ENCODE data around the gene SLC22A4. TPM values are rescaled to one million over a fixed set of nuclear protein-coding genes. Genes with fewer than 3 reads are reported as not detected.

Gene SLC22A4
- total RNA-seq, 1 donor from 2014 or later = 0.25 TPM

DNA sequence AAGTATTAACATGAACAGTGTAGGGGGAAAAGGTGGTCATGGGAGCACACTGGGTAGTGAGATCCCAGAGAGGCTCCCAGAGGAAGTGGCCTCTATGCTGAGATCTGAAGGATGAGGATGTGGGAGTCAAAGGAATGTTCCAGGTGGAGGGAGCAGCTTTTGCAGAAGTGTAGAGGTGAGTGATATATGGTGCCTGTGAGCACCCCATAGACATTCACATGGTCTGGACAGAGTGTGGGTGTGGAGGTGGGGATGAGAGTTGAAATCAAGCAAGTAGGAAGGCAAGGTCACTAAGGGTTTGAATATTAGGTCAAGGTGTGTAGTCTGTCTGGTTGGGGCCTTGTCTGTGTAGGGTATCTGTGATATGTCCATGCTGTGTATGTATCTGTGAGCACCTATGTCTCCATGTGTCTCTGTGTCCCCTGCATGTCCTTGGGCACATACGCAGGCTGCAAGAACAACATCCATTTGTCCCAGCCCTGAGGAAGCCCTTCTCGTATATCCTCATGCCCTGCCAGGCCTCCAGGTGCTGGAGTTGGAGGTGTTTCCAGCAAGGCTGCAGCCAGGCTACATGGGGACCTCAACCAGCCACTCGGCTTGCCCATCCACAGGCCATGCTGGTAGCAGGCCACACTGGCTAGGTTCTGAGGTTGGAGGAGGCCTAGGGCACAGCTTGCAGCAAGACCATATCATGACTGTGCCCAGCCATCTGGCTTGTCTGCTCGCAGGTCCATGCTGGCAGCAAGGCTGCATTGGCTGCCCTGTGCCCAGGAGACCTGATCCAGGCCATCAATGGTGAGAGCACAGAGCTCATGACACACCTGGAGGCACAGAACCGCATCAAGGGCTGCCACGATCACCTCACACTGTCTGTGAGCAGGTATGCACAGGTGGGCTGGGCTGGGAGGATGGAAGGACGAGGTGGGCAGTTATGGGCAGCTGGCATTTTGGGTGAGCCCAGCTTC, 32.0 kb upstream of the SLC22A4 start:
- intact Hi-C loops (cut with micrococcal nuclease) = loop anchor here (1.0 kb wide), 1 partner anchor 19 kb away; no protein-coding TSS in a partner anchor

DNA sequence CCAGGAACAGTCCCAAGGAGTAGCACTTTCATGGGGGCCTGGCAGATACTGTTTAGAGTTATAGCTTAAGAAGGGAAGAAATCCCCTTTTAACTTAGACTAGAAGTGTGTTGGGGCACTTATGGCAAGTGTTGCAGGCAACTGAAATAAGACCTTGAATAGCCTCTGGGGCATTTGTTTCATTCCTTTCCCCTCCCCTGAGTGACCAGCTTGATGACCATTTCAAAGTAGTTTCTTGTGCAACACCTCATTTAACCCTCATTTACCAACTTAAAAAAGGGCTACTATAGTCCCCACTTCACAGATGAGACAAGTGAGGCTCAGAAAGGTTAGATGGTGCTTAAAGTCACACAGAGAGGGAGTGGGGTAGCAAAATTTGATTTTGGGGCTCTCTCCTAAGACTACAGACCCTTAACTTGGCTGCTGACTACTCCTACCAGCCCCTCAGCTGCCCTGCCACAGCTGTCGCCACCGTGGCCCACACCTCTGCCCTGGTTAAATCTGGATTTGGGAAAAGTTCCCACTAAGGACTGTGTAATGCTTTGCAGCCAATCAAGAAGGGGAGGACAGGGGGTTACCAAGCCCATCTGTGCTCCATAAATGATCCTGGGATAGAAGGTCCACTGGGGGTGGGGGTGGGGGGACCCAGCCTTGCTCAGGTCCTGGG, 31.2 kb upstream of the SLC22A4 start:
- intact Hi-C loops (cut with micrococcal nuclease) = no loop called here

GRCh38 chr5:132263548-132264261, 30.5 kb upstream of the SLC22A4 start:
- intact Hi-C loops (cut with micrococcal nuclease) = no loop called here

DNA sequence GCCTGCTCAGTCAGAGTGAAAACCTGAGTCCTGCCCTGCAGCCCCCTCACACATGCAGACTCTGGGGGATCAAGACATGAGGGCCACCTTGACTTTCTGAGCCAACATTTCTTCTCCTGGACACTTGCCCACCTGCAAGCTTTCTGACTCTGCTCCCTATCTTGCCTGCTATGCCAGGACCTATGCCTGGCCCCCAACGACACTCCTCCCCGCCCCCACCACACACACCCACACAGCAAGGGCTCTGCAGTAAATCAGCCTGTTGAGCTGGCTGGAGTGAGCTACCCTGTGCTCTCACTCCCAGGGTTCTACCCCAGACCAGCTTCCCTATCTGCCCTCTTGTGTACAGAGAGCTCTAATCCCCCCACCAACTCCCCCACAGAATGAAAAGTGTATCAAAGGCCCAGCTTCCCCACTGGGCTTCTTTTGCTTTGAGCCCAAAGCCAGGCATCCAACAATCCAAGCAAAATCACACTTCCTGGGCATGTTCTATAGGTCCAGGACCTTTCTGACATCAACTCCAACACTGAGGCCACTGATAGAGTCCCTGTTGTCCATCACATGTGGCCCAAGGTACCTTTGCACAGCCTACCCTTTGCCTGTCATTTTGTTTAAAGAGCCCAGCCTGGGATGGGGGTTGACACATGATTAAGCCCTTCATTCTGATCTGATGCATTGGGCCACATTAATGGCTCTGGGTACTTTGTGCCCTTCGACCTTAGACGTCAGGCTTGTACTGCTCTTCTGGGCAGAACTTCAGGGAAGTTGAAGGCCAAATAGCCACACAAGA, 29.5 kb upstream of the SLC22A4 start:
- intact Hi-C loops (cut with micrococcal nuclease) = no loop called here

- intact Hi-C loops (cut with micrococcal nuclease) = no loop called here
Observed at GRCh38 chr5:132265336-132266030, 28.7 kb upstream of the SLC22A4 start.

DNA sequence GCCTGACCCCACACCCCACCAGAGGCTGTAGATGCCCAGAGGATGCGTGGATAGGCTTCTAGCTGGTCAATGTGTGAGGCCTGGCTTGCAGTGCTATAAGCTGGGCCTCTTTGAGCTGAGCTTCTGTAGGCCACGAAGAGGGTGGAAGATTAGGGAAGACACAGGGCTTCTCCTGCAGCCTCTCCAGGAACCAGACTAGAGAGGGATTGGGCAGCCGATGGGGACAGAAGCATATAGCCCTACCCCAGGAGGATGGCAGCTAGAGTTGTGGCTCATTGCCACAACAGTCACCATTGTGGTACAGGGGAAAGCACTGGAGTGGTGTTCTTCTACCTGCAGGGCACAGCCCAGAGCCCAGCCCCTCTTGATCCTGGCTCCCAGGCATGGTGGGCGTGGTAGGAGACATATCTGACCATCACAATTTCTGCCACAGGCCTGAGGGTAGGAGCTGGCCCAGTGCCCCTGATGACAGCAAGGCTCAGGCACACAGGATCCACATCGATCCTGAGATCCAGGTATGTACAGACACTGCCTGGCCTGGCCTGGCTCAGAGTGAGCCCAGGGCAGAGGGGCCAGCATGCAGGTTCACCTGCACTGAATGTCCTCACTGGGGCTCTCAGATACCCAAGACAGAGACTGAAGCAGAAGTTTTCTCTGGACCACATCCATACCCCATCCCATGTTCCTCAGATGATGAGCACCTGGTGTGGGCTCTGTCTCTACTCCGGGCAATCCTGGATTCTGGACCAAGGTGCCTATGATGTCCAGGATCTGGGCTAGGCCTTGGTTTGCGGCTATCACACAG, 28.0 kb upstream of the SLC22A4 start:
- intact Hi-C loops (cut with micrococcal nuclease) = no loop called here

GRCh38 chr5:132266836-132267160, 27.4 kb upstream of the SLC22A4 start:
- intact Hi-C loops (cut with micrococcal nuclease) = no loop called here

- intact Hi-C loops (cut with micrococcal nuclease) = no loop called here
Observed at GRCh38 chr5:132267166-132267739, 26.9 kb upstream of the SLC22A4 start.

DNA sequence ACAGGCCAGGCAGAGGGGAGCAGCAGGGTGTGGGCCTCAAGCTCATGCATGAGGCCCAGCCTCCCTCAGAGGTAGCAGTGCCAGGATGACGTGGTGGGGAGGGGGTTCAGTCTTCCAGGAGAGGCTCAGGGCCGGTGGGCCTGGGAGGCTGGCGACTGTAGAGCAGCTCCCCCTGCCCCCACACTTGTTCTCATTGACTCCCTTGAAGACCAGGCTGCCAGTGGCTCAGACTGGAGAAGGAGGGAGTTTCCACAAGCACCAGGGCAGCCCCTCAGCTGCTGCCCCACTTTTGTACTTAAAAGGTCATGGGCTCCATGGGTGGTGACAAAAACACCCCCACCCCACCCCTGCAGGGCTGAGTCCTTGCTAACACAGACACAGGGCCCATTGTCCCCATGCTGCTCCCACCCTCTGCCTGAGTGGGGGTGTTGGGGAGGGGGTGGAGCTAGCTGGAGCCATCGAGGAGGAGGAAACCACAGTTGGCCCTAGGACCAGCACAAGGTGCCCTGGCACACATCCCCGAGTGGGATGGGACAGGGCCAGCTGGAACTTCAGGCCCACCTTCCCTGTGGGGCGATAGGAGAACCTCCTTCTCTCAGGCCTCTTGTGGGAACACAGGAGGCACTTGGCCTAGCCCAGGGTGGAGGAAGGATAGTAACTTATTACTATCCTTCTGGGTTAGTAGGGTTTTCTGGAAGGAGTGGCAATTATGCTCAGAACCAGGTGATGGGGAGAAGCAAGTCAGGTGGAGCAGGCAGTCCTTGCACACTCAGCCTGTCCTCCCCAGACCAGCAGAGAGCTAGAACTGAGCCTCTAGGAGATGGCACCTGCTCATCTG, 26.0 kb upstream of the SLC22A4 start:
- intact Hi-C loops (cut with micrococcal nuclease) = no loop called here

- intact Hi-C loops (cut with micrococcal nuclease) = no loop called here
Observed at GRCh38 chr5:132268769-132269551, 25.2 kb upstream of the SLC22A4 start.

DNA sequence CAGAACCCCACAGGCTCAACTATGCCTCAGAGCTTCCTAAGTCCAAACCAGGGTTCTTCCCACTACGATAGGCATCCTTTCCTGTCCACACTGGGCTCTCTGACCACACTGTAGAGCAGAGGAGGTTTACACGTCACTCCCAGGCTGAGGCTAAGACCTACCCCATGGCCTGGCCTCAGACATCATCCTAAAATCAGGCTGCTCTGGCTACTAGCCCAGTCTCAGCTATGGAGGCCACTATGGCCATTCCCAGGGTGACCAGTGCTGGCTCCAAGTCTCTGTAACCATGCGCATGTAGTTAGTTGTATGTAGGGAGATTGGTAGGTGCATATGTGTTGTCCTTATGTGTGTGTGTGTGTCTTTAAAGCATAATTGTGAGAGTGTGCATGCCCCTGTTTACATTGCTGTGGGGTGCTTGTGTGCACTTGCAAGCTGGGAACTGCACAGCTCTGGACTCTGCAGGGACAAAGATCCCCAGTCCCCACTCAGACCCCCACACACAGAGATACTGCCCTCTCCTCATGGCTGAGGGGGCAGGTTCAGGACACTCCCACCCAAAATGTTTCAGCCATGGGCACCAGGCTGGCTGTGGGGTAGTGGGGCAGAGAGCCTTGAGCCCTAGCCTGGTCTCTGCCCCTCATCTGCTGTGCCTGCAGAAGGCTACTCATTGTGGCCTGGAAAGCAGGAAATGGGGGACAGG, 24.4 kb upstream of the SLC22A4 start:
- intact Hi-C loops (cut with micrococcal nuclease) = no loop called here

DNA sequence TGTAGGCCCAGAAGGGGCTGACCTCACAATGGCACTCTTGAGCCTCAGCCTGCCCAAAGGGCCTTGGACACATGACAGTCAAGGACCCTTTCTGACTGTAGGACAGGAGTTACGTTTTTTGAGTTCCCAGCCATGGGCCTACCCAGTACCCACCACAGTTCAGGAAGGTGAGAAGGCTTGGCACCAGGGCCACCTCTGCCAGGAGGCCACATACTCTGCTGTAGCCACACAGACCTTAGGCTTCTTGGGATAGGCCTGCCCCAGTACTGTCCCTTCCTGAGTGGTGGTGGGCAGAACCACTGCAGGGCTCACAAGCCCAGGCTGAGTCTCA, 23.9 kb upstream of the SLC22A4 start:
- intact Hi-C loops (cut with micrococcal nuclease) = no loop called here

DNA sequence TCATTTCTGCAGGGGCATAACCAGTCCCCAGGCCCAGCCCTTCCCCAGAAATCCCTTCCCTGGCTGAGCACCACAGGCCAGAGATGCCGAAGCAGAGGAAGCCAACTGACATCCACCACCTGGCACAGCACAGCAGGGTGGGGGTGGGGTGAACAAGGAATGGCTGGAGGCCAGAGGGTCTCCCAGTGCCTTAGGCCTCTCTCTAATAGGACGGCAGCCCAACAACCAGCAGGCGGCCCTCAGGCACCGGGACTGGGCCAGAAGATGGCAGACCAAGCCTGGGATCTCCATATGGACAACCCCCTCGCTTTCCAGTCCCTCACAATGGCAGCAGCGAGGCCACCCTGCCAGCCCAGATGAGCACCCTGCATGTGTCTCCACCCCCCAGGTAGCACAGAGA, 23.5 kb upstream of the SLC22A4 start:
- intact Hi-C loops (cut with micrococcal nuclease) = no loop called here

DNA sequence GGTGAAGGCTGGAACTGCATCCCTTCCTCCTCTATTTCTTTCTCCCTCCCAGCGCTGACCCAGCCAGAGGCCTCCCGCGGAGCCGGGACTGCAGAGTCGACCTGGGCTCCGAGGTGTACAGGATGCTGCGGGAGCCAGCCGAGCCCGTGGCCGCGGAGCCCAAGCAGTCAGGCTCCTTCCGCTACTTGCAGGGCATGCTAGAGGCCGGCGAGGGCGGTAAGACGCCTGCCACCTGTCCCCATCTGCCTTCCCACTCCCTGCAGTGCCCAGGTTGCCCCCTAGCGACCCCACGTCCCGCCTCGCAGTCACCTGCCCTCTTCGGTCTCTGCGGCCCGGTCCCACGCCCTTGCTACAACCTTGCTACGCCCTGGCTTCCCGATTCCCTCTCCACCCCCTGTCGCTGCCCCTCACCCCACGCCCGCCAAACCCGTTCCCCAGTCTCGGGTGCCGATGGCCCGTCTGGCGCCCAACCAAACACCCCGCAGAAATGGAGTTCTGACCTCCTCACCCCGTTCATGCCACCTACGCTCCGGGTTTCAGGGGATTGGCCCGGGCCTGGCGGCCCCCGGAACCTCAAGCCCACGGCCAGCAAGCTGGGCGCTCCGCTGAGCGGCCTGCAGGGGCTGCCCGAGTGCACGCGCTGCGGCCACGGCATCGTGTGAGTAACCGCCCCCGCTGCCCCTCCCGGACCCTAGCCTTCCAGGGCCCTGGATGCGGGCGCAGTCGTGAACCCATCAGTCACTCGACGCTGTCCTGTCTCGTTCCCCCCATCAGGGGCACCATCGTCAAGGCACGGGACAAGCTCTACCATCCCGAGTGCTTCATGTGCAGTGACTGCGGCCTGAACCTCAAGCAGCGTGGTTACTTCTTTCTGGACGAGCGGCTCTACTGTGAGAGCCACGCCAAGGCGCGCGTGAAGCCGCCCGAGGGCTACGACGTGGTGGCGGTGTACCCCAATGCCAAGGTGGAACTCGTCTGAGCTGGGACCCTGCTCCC, 22.6 kb upstream of the SLC22A4 start:
- intact Hi-C loops (cut with micrococcal nuclease) = loop anchor here (1.0 kb wide), 3 partner anchors 98 to 230 kb away; partner anchors contain the start of gene SLC22A5

DNA sequence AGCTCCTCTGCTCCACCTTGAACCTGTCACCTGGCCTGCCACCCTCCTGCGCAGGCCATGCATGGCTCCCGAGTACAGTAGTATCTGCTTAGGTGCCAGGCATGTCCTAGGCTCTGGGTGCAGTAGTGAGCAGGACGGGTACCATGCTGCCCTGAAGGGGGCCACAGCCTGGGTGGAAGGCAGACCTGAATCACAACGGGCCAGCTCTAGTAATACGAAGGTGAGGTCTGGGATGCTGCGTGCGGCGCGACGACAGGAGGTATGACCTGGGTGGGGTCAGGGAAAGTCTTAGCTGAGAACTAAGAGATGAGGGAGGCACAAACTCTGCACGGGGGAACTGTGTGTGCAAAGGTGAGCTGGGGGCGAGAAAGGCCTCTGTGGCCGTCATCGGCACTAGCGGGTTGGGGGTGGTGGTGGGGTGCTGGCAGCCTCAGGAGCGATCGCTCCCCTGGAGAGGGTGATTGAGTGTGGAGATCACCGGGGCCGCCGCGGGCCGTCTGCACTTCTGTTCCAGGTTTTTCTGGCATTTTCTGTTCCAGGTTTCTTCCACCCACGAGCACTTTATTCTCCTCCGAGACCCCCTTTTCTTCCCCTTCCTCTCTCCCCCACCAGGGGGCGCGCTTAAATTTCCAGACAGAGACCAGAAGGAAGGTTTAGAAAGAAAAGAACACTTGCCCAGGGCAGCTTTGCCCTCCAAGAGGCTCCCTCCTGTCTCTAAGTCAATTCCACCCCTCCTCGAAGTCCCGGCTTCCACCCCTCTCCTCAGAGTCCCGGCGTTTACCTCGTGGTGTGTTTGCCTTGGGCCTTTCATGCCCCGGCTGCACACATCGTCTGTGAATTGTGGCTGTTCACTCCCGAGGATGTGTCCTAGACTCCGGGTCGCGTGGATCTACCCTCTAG, 21.6 kb upstream of the SLC22A4 start:
- intact Hi-C loops (cut with micrococcal nuclease) = loop anchor here (1.0 kb wide), 3 partner anchors 97 to 229 kb away; partner anchors contain the start of gene SLC22A5
